Retina (tissue), 1 donor: ENCODE results near the gene BICD2.
A peak's percentile ranks its signal among the peaks of the same experiment; 100 is the strongest.
"Not testable (repeated sequence)": the region's sequence is repeated elsewhere in the genome, so short reads cannot be mapped to it uniquely, and the experiment has no call there.

ENCODE experiments used
- DNase-seq: peaks from one replicate; pipeline ENCODE4 v3.0.0-alpha.2; 2016

BICD2 gene

GRCh38 chr9:92769990-92770359, 5.3 kb upstream of the BICD2 start:
- no peak for DNase-seq

- DNase-seq: no peak
Measured at GRCh38 chr9:92769286-92769685, 4.7 kb upstream of the BICD2 start.

GRCh38 chr9:92768816-92769215, 4.2 kb upstream of the BICD2 start:
- not testable (repeated sequence) for DNase-seq

GRCh38 chr9:92767066-92768054, 2.7 kb upstream of the BICD2 start:
- DNase-seq: no peak

- peak; percentile 98 for DNase-seq
Measured at GRCh38 chr9:92764988-92765936, 629 bp upstream of the BICD2 start.

GRCh38 chr9:92763721-92764380, 782 bp downstream of the BICD2 start:
- peak; percentile 45 for DNase-seq

GRCh38 chr9:92762781-92763708, 1.6 kb downstream of the BICD2 start:
- peak; percentile 9 for DNase-seq

- no peak for DNase-seq
Measured at GRCh38 chr9:92762196-92762595, 2.4 kb downstream of the BICD2 start.

- DNase-seq: no peak
Measured at GRCh38 chr9:92761686-92762085, 2.9 kb downstream of the BICD2 start.

- DNase-seq: no peak
Measured at GRCh38 chr9:92760494-92760893, 4.1 kb downstream of the BICD2 start.

GRCh38 chr9:92760070-92760469, 4.6 kb downstream of the BICD2 start:
- no peak for DNase-seq

- DNase-seq: no peak
Measured at GRCh38 chr9:92759446-92759845, 5.2 kb downstream of the BICD2 start.

GRCh38 chr9:92756792-92757191, 7.8 kb downstream of the BICD2 start:
- DNase-seq: no peak

GRCh38 chr9:92754091-92754745, 10.4 kb downstream of the BICD2 start:
- no peak for DNase-seq

GRCh38 chr9:92752812-92753404, 11.7 kb downstream of the BICD2 start:
- no peak for DNase-seq

GRCh38 chr9:92749934-92750315, 14.7 kb downstream of the BICD2 start:
- DNase-seq: no peak

GRCh38 chr9:92749071-92749933, 15.3 kb downstream of the BICD2 start:
- DNase-seq: peak; percentile 58

GRCh38 chr9:92748233-92748497, 16.5 kb downstream of the BICD2 start:
- no peak for DNase-seq

GRCh38 chr9:92747459-92748232, 17.0 kb downstream of the BICD2 start:
- no peak for DNase-seq
